ENCODE results near the gene CORO2B. TPM values are rescaled to one million over a fixed set of nuclear protein-coding genes. Genes with fewer than 3 reads are reported as not detected.

CORO2B gene
- total and polyA plus RNA-seq, 5 donors from 2014 or later = not detected

- Mint-ChIP-seq H3K27me3 (peaks cover 9% of the 10 kb centered on the region), H3K4me3 (no peak overlapping the region), H3K9me3 (peaks cover 0 to 1% (median 0%) of the 10 kb centered on the region in 7 donors), H3K4me1 (no peaks in the 10 kb centered on the region), H3K27ac (no peak overlapping the region), H3K36me3 (no peaks in the 10 kb centered on the region)
- H3K27me3 ChIP-seq (ENCODE audit: control insufficient read depth, insufficient read depth, low read length) = no peaks in the 10 kb centered on the region
- no peaks in the 10 kb centered on the region for H3K36me3 ChIP-seq (ENCODE audit: control insufficient read depth, insufficient read depth, low read length)
- no peak for DNase-seq
- H3K4me1 ChIP-seq (ENCODE audit: control insufficient read depth, insufficient read depth, low read length, poor library complexity, severe bottlenecking) = no peaks in the 10 kb centered on the region
- no peak overlapping the region for H3K4me3 ChIP-seq (ENCODE audit: low read depth, low read length)
- no peaks in the 10 kb centered on the region for H3K9me3 ChIP-seq (ENCODE audit: control insufficient read depth in 2 of 2, low read length in 2 of 2)
- no peak for ATAC-seq (ENCODE audit: low read depth in 2 of 2)
- no peak overlapping the region for H3K27ac ChIP-seq (ENCODE audit: insufficient read depth, low read length, poor library complexity, severe bottlenecking)
These were observed 34.4 kb downstream of the CORO2B start for GRCh38 chr15:68612979-68613740.

DNA sequence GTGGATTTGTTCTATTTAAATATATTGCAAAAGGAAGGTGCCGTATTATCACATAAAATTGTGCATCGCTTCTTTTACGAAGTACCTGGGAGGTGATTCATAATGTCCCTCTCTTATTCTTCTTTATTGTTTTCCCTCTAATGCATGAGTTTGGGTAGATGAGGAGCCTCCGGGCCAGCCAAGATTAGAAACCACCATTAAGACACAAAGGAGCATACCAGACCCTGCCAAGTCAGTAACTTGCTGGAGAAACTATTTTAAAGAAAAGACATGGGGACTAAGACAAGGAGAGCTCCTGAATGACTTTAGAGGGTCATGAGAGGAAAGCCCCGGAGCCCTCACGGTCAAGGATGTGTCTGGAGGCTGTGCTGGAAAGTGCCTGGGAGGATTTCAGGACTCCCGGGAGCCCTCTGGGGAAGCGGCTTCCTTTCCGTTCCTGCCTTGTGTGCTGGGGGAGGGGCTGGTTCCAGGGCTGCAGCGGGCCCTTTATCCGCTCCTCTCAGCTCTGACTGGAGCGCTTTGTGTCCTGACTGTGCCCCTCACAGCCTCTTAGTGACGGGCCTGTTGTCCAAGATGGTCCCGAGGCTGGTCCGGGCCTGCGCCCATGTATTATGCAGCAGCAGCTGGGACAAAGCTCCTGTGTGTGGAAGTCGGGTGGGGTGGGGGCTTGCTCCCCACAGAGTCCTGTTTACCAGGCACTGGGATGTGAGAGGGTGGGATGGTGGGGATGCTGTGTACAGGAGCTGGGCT, 35.7 kb downstream of the CORO2B start:
- Mint-ChIP-seq H3K27ac (no peak overlapping the region), H3K27me3 (peaks cover 9% of the 10 kb centered on the region)
- DNase-seq = no peak

GRCh38 chr15:68615301-68615700, 36.5 kb downstream of the CORO2B start:
- H3K27ac Mint-ChIP-seq = no peak overlapping the region
- Histone ChIP-seq H3K4me3 (ENCODE audit: low read depth, low read length) (no peak overlapping the region), H3K4me1 (ENCODE audit: control insufficient read depth, insufficient read depth, low read length, poor library complexity, severe bottlenecking) (no peaks in the 10 kb centered on the region), H3K27ac (ENCODE audit: insufficient read depth, low read length, poor library complexity, severe bottlenecking) (no peak overlapping the region), H3K9me3 (ENCODE audit: control insufficient read depth in 2 of 2, low read length in 2 of 2) (no peaks in the 10 kb centered on the region), H3K36me3 (ENCODE audit: control insufficient read depth, insufficient read depth, low read length) (no peaks in the 10 kb centered on the region), H3K27me3 (ENCODE audit: control insufficient read depth, insufficient read depth, low read length) (no peaks in the 10 kb centered on the region)
- no peak for DNase-seq
- no peaks in the 10 kb centered on the region for H3K4me1 Mint-ChIP-seq
- no peaks in the 10 kb centered on the region for H3K36me3 Mint-ChIP-seq
- peaks cover 0 to 1% (median 0%) of the 10 kb centered on the region in 7 donors for H3K9me3 Mint-ChIP-seq
- peaks cover 9% of the 10 kb centered on the region for H3K27me3 Mint-ChIP-seq
- no peak for ATAC-seq (ENCODE audit: low read depth in 2 of 2)
- H3K4me3 Mint-ChIP-seq = no peak overlapping the region

More for the DNA sequence above, 35.7 kb downstream of the CORO2B start:
- Histone ChIP-seq H3K27me3 (ENCODE audit: control insufficient read depth, insufficient read depth, low read length) (no peaks in the 10 kb centered on the region), H3K27ac (ENCODE audit: insufficient read depth, low read length, poor library complexity, severe bottlenecking) (no peak overlapping the region), H3K4me1 (ENCODE audit: control insufficient read depth, insufficient read depth, low read length, poor library complexity, severe bottlenecking) (no peaks in the 10 kb centered on the region), H3K4me3 (ENCODE audit: low read depth, low read length) (no peak overlapping the region), H3K36me3 (ENCODE audit: control insufficient read depth, insufficient read depth, low read length) (no peaks in the 10 kb centered on the region), H3K9me3 (ENCODE audit: control insufficient read depth in 2 of 2, low read length in 2 of 2) (no peaks in the 10 kb centered on the region)
- ATAC-seq (ENCODE audit: low read depth in 2 of 2) = no peak
- Mint-ChIP-seq H3K4me3 (peak overlapping the region in 1 of 4 donors; percentile 8), H3K36me3 (no peaks in the 10 kb centered on the region), H3K9me3 (peaks cover 0 to 1% (median 0%) of the 10 kb centered on the region in 7 donors), H3K4me1 (no peaks in the 10 kb centered on the region)

DNA sequence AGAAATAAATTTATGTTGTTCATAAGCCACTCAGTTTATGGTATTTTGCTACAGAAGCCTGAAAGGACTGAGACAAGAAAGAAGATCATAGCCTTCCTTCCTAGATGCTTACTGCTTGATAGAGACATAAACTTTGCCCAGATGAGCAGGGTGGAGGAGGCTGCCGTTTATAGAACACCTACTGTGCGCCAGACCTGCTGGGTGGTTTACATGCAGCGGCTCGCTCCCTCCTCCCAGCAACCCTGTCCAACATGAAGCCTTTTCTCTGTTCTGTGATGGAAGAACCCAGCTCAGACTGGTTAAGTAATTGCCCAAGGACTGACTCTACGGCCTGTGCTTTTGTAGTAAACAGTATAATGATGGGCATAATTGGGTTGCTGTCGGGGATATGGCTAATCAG, 37.0 kb downstream of the CORO2B start:
- Mint-ChIP-seq H3K36me3 (no peaks in the 10 kb centered on the region), H3K4me1 (no peaks in the 10 kb centered on the region), H3K27ac (no peak overlapping the region), H3K4me3 (no peak overlapping the region), H3K9me3 (peaks cover 0 to 1% (median 0%) of the 10 kb centered on the region in 7 donors), H3K27me3 (peaks cover 9% of the 10 kb centered on the region)
- no peaks in the 10 kb centered on the region for H3K9me3 ChIP-seq (ENCODE audit: control insufficient read depth in 2 of 2, low read length in 2 of 2)
- H3K4me3 ChIP-seq (ENCODE audit: low read depth, low read length) = no peak overlapping the region
- H3K4me1 ChIP-seq (ENCODE audit: control insufficient read depth, insufficient read depth, low read length, poor library complexity, severe bottlenecking) = no peaks in the 10 kb centered on the region
- ATAC-seq (ENCODE audit: low read depth in 2 of 2) (no peak), DNase-seq (no peak)
- H3K27ac ChIP-seq (ENCODE audit: insufficient read depth, low read length, poor library complexity, severe bottlenecking) = no peak overlapping the region
- no peaks in the 10 kb centered on the region for H3K27me3 ChIP-seq (ENCODE audit: control insufficient read depth, insufficient read depth, low read length)
- no peaks in the 10 kb centered on the region for H3K36me3 ChIP-seq (ENCODE audit: control insufficient read depth, insufficient read depth, low read length)

GRCh38 chr15:68616397-68616796, 37.6 kb downstream of the CORO2B start:
- Mint-ChIP-seq H3K4me3 (no peak overlapping the region), H3K27ac (peak overlapping the region in 1 of 3 donors; percentile 79), H3K36me3 (no peaks in the 10 kb centered on the region), H3K9me3 (peaks cover 0 to 1% (median 0%) of the 10 kb centered on the region in 7 donors), H3K27me3 (peaks cover 9% of the 10 kb centered on the region), H3K4me1 (no peaks in the 10 kb centered on the region)
- ATAC-seq (ENCODE audit: low read depth in 2 of 2) (no peak), DNase-seq (no peak)
- no peaks in the 10 kb centered on the region for H3K4me1 ChIP-seq (ENCODE audit: control insufficient read depth, insufficient read depth, low read length, poor library complexity, severe bottlenecking)
- no peak overlapping the region for H3K4me3 ChIP-seq (ENCODE audit: low read depth, low read length)
- H3K27me3 ChIP-seq (ENCODE audit: control insufficient read depth, insufficient read depth, low read length) = no peaks in the 10 kb centered on the region
- H3K9me3 ChIP-seq (ENCODE audit: control insufficient read depth in 2 of 2, low read length in 2 of 2) = no peaks in the 10 kb centered on the region
- H3K27ac ChIP-seq (ENCODE audit: insufficient read depth, low read length, poor library complexity, severe bottlenecking) = no peak overlapping the region
- H3K36me3 ChIP-seq (ENCODE audit: control insufficient read depth, insufficient read depth, low read length) = no peaks in the 10 kb centered on the region

- Mint-ChIP-seq H3K27ac (peak overlapping the region in 1 of 3 donors; percentile 79), H3K9me3 (peaks cover 0 to 1% (median 0%) of the 10 kb centered on the region in 7 donors), H3K36me3 (no peaks in the 10 kb centered on the region), H3K4me1 (no peaks in the 10 kb centered on the region), H3K4me3 (no peak overlapping the region), H3K27me3 (peaks cover 4% of the 10 kb centered on the region)
- Histone ChIP-seq H3K27me3 (ENCODE audit: control insufficient read depth, insufficient read depth, low read length) (no peaks in the 10 kb centered on the region), H3K4me1 (ENCODE audit: control insufficient read depth, insufficient read depth, low read length, poor library complexity, severe bottlenecking) (no peaks in the 10 kb centered on the region), H3K9me3 (ENCODE audit: control insufficient read depth in 2 of 2, low read length in 2 of 2) (no peaks in the 10 kb centered on the region), H3K27ac (ENCODE audit: insufficient read depth, low read length, poor library complexity, severe bottlenecking) (no peak overlapping the region), H3K36me3 (ENCODE audit: control insufficient read depth, insufficient read depth, low read length) (no peaks in the 10 kb centered on the region), H3K4me3 (ENCODE audit: low read depth, low read length) (no peak overlapping the region)
- ATAC-seq (ENCODE audit: low read depth in 2 of 2) = no peak
- no peak for DNase-seq
These were observed 38.2 kb downstream of the CORO2B start for GRCh38 chr15:68617001-68617400.

- Histone ChIP-seq H3K36me3 (ENCODE audit: control insufficient read depth, insufficient read depth, low read length) (no peaks in the 10 kb centered on the region), H3K27ac (ENCODE audit: insufficient read depth, low read length, poor library complexity, severe bottlenecking) (no peak overlapping the region), H3K4me1 (ENCODE audit: control insufficient read depth, insufficient read depth, low read length, poor library complexity, severe bottlenecking) (no peaks in the 10 kb centered on the region), H3K9me3 (ENCODE audit: control insufficient read depth in 2 of 2, low read length in 2 of 2) (no peaks in the 10 kb centered on the region), H3K27me3 (ENCODE audit: control insufficient read depth, insufficient read depth, low read length) (no peaks in the 10 kb centered on the region), H3K4me3 (ENCODE audit: low read depth, low read length) (no peak overlapping the region)
- H3K9me3 Mint-ChIP-seq = no peaks in the 10 kb centered on the region
- H3K4me3 Mint-ChIP-seq = no peak overlapping the region
- H3K36me3 Mint-ChIP-seq = no peaks in the 10 kb centered on the region
- H3K27ac Mint-ChIP-seq = no peak overlapping the region
- no peak for ATAC-seq (ENCODE audit: low read depth in 2 of 2)
- DNase-seq = no peak
- no peaks in the 10 kb centered on the region for H3K27me3 Mint-ChIP-seq
- H3K4me1 Mint-ChIP-seq = no peaks in the 10 kb centered on the region
These were observed 39.0 kb downstream of the CORO2B start for GRCh38 chr15:68617777-68618176.
